Activated CD4-positive, alpha-beta T cell treated with anti-CD3 and anti-CD28 coated beads, Interleukin-10, Interleukin-2, amounts not matched to agents 100 ng/mL and 50 ng/mL, durations not matched to agents 16 hours and 8 hours (primary cell): ENCODE results near the gene SELL.
"Not testable (repeated sequence)": the region's sequence is repeated elsewhere in the genome, so short reads cannot be mapped to it uniquely, and the experiment has no call there.

Source experiments
- DNase-seq: peaks from one replicate; pipeline ENCODE4 v3.0.0-alpha.2; 2020

The SELL gene

GRCh38 chr1:169662680-169663079 is 48.7 kb downstream of the SELL start:
- not testable (repeated sequence) for DNase-seq

- DNase-seq, result not testable (repeated sequence)
These were observed 50.4 kb downstream of the SELL start for GRCh38 chr1:169661066-169661465.

- DNase-seq, result not testable (repeated sequence)
These were observed 52.6 kb downstream of the SELL start for GRCh38 chr1:169658777-169659176.

- no peak for DNase-seq
These were observed 57.5 kb downstream of the SELL start for GRCh38 chr1:169653873-169654272.

GRCh38 chr1:169651035-169651434 is 60.4 kb downstream of the SELL start:
- DNase-seq, result no peak

GRCh38 chr1:169650551-169650950 is 60.9 kb downstream of the SELL start:
- DNase-seq, result no peak

- DNase-seq, result no peak
These were observed 62.7 kb downstream of the SELL start for GRCh38 chr1:169648709-169649108.

- no peak for DNase-seq
These were observed 63.2 kb downstream of the SELL start for GRCh38 chr1:169648187-169648586.

- no peak for DNase-seq
These were observed 63.9 kb downstream of the SELL start for GRCh38 chr1:169647512-169647911.

GRCh38 chr1:169644297-169644696 is 67.1 kb downstream of the SELL start:
- no peak for DNase-seq
